Esophagus muscularis mucosa (tissue), 4 donors: ENCODE results near the gene ST3GAL3. TPM values are rescaled to one million over a fixed set of nuclear protein-coding genes. Genes with fewer than 3 reads are reported as not detected.

Experiments
- DNase-seq: peaks from one replicate; pipeline ENCODE4 v3.0.0-alpha.2; 2017; ENCODE audit errors: extremely low spot score
- H3K27ac ChIP-seq, 4 donors: fragments of 200-600 bp; sonication (generic); replicated peaks in 1 of 4; 1 replicate in 3 of 4; 2 replicates in 1 of 4; pipeline ENCODE4 v1.5.1; 2016 to 2019; ENCODE audit warnings: mild to moderate bottlenecking in 1 of 4
- H3K27me3 ChIP-seq, 4 donors: fragments of 200-600 bp; sonication (generic); one replicate each; pipeline versions ENCODE4 v1.5.1 to v1.6.0; 2016 to 2019
- H3K36me3 ChIP-seq, 4 donors: fragments of 200-600 bp; sonication (generic); one replicate each; pipeline ENCODE4 v1.5.1; 2016 to 2019
- H3K4me1 ChIP-seq, 4 donors: fragments of 200-600 bp; sonication (generic); one replicate each; pipeline ENCODE4 v1.5.1; 2016 to 2019
- H3K4me3 ChIP-seq, 4 donors: fragments of 200-600 bp; sonication (generic); 1 replicate in 2 of 4; 2 replicates in 2 of 4; pipeline ENCODE4 v1.5.1; 2016 to 2019; ENCODE audit warnings: mild to moderate bottlenecking in 4 of 4, moderate library complexity in 1 of 4
- H3K9me3 ChIP-seq, 4 donors: fragments of 200-600 bp; sonication (generic); 1 replicate in 3 of 4; 2 replicates in 1 of 4; pipeline ENCODE4 v1.5.1; 2016 to 2019
- CTCF ChIP-seq, 3 experiments: fragments of 200-600 bp in 2 of 3; fragments of 450-650 bp in 1 of 3; sonication (generic) in 2 of 3; IDR thresholded peaks; one replicate each; pipeline ENCODE4 v1.5.1; 2017 to 2019; ENCODE audit warnings: antibody characterized with exemption in 3 of 3, mild to moderate bottlenecking in 2 of 3, moderate library complexity in 1 of 3
- EP300 ChIP-seq: sonication (generic); formaldehyde crosslinking; IDR thresholded peaks from one replicate; pipeline ENCODE4 v1.6.1; 2017; ENCODE audit warnings: antibody characterized with exemption
- POLR2A ChIP-seq: fragments of 450-650 bp; IDR thresholded peaks from one replicate; pipeline ENCODE4 v1.6.1; 2017; ENCODE audit warnings: antibody characterized with exemption, moderate library complexity, mild to moderate bottlenecking, low read depth
- POLR2AphosphoS5 ChIP-seq, 2 donors: sonication (generic); formaldehyde crosslinking; IDR thresholded peaks; one replicate each; pipeline ENCODE4 v1.6.1; 2017; ENCODE audit warnings: antibody characterized with exemption in 2 of 2
- WGBS: methylation state at CpG from one replicate; pipeline ENCODE4 v1.1.5; 2018; 5-methylcytosine and 5-hydroxymethylcytosine counted together
- intact Hi-C: fragments of 100-400 bp; cut with DNase I; formaldehyde crosslinking; loops from one replicate; pipeline ENCODE4 v1.15.1; 2023
- total RNA-seq, 4 donors: library from RNA; depleted of rRNA; stranded (reverse); fragments of >200 nt; gene quantifications; one replicate each; pipeline versions ENCODE4 v1.1.0 to v1.2.1, GENCODE V29; 2016

ST3GAL3 gene
- total RNA-seq, 4 donors from 2014 or later = 23.3 to 37.1 (median 30.1) TPM

GRCh38 chr1:43671626-43672330, 35.6 kb upstream of the ST3GAL3 start:
- no peak overlapping the region for H3K4me3 ChIP-seq
- H3K4me1 ChIP-seq = peaks cover 0 to 4% (median 0%) of the 10 kb centered on the region in 4 donors
- peak overlapping the region in 1 of 4 donors; percentile 12 for H3K27ac ChIP-seq
- WGBS = 88% methylated on average over 10 of the region's 10 CpGs
- H3K27me3 ChIP-seq = no peaks in the 10 kb centered on the region
- H3K36me3 ChIP-seq = peaks cover 78 to 100% (median 96%) of the 10 kb centered on the region in 4 donors
- no peaks in the 10 kb centered on the region for H3K9me3 ChIP-seq
- intact Hi-C loops = no loop called here
- no peak for TF ChIP-seq EP300
- TF ChIP-seq CTCF (IDR thresholded peaks at IDR 0.05) = no peak
- TF ChIP-seq POLR2AphosphoS5 (IDR thresholded peaks at IDR 0.05) = no peak
- TF ChIP-seq POLR2A = no peak
- no peak for DNase-seq

- peaks cover 63 to 100% (median 83%) of the 10 kb centered on the region in 4 donors for H3K36me3 ChIP-seq
- TF ChIP-seq POLR2A (no peak), EP300 (no peak), POLR2AphosphoS5 (IDR thresholded peaks at IDR 0.05) (no peak), CTCF (IDR thresholded peaks at IDR 0.05) (no peak)
- no peak overlapping the region for H3K27ac ChIP-seq
- intact Hi-C loops = no loop called here
- H3K27me3 ChIP-seq = no peaks in the 10 kb centered on the region
- no peak for DNase-seq
- peaks cover 0 to 4% (median 0%) of the 10 kb centered on the region in 4 donors for H3K4me1 ChIP-seq
- WGBS = 89% methylated on average over 7 of the region's 7 CpGs
- no peak overlapping the region for H3K4me3 ChIP-seq
- H3K9me3 ChIP-seq = no peaks in the 10 kb centered on the region
These were observed 34.1 kb upstream of the ST3GAL3 start for GRCh38 chr1:43673261-43673660.

- Histone ChIP-seq H3K27ac (no peak overlapping the region), H3K4me3 (no peak overlapping the region), H3K27me3 (no peaks in the 10 kb centered on the region), H3K9me3 (no peaks in the 10 kb centered on the region), H3K36me3 (peaks cover 21 to 99% (median 77%) of the 10 kb centered on the region in 4 donors), H3K4me1 (no peaks in the 10 kb centered on the region)
- WGBS = 66% methylated on average over 2 of the region's 2 CpGs
- intact Hi-C loops = no loop called here
- TF ChIP-seq POLR2AphosphoS5 (IDR thresholded peaks at IDR 0.05) (no peak), POLR2A (no peak), EP300 (no peak), CTCF (IDR thresholded peaks at IDR 0.05) (no peak)
- DNase-seq = no peak
These were observed 28.4 kb upstream of the ST3GAL3 start for GRCh38 chr1:43678940-43679339.

GRCh38 chr1:43683560-43683959, 23.8 kb upstream of the ST3GAL3 start:
- Histone ChIP-seq H3K27ac (no peak overlapping the region), H3K27me3 (no peaks in the 10 kb centered on the region), H3K36me3 (peaks cover 37 to 99% (median 88%) of the 10 kb centered on the region in 4 donors), H3K9me3 (no peaks in the 10 kb centered on the region), H3K4me3 (no peak overlapping the region), H3K4me1 (peaks cover 0 to 18% (median 12%) of the 10 kb centered on the region in 4 donors)
- no peak for DNase-seq
- intact Hi-C loops = no loop called here
- TF ChIP-seq EP300 (no peak), POLR2A (no peak), POLR2AphosphoS5 (IDR thresholded peaks at IDR 0.05) (no peak), CTCF (IDR thresholded peaks at IDR 0.05) (no peak)
- WGBS = 100% methylated on average over 4 of the region's 4 CpGs

- intact Hi-C loops = no loop called here
- DNase-seq = no peak
- Histone ChIP-seq H3K4me1 (peaks cover 4 to 34% (median 21%) of the 10 kb centered on the region in 4 donors), H3K4me3 (no peak overlapping the region), H3K36me3 (peaks cover 69 to 100% (median 92%) of the 10 kb centered on the region in 4 donors), H3K27ac (peak overlapping the region in 2 of 4 donors; percentile 24 to 37), H3K27me3 (no peaks in the 10 kb centered on the region), H3K9me3 (no peaks in the 10 kb centered on the region)
- 91% methylated on average over 3 of the region's 3 CpGs for WGBS
- TF ChIP-seq EP300 = no peak
- no peak for TF ChIP-seq POLR2AphosphoS5 (IDR thresholded peaks at IDR 0.05)
- TF ChIP-seq POLR2A = no peak
- no peak for TF ChIP-seq CTCF (IDR thresholded peaks at IDR 0.05)
These were observed 20.5 kb upstream of the ST3GAL3 start for GRCh38 chr1:43686801-43687200.
